K562 (cell line): ENCODE measurements around the gene SYNGR3. TPM values are rescaled to one million over a fixed set of nuclear protein-coding genes. Genes with fewer than 3 reads are reported as not detected.
A peak's percentile ranks its signal among the peaks of the same experiment; 100 is the strongest.

Source experiments
- ATF3 ChIP-seq, 2 experiments: fragments of 450-650 bp in 1 of 2; sonication (generic) in 1 of 2; formaldehyde crosslinking in 1 of 2; IDR thresholded peaks in 1 of 2; conservative IDR thresholded peaks in 1 of 2; 2 replicates each; pipeline versions ENCODE4 v1.6.1 to v1.8.1; 2016 to 2023; ENCODE audit warnings: mild to moderate bottlenecking in 2 of 2, moderate library complexity in 2 of 2, inconsistent platforms in 1 of 2, missing genetic modification reagents in 1 of 2
- CBFB ChIP-seq: sonication (generic); formaldehyde crosslinking; IDR thresholded peaks from 2 replicates; pipeline ENCODE4 v1.4.0; 2020; ENCODE audit warnings: mild to moderate bottlenecking, missing genetic modification reagents
- HNRNPLL ChIP-seq: fragments of 200-400 bp; formaldehyde crosslinking; IDR thresholded peaks from 2 replicates; pipeline ENCODE4 v1.6.1; 2017; ENCODE audit warnings: low read length, low read depth, mild to moderate bottlenecking; ENCODE audit not compliant: poor library complexity, severe bottlenecking
- IRF2 ChIP-seq: sonication (generic); formaldehyde crosslinking; IDR thresholded peaks from 2 replicates; pipeline ENCODE4 v1.8.1; 2022; ENCODE audit warnings: mild to moderate bottlenecking, missing genetic modification reagents
- KDM5B ChIP-seq: fragments of 200-600 bp; sonication (generic); IDR thresholded peaks from 2 replicates; pipeline ENCODE4 v1.6.1; 2012; ENCODE audit warnings: low read depth, mild to moderate bottlenecking, moderate library complexity, low read length, control low read depth, inconsistent platforms; ENCODE audit not compliant: insufficient replicate concordance
- KLF13 ChIP-seq: fragments of 450-650 bp; IDR thresholded peaks from 2 replicates; pipeline ENCODE4 v1.6.1; 2016; ENCODE audit warnings: missing genetic modification characterization, low read depth, mild to moderate bottlenecking, missing compliant biosample characterization, moderate library complexity, borderline replicate concordance
- NFIC ChIP-seq: fragments of 450-650 bp; IDR thresholded peaks from 2 replicates; pipeline ENCODE4 v1.6.1; 2017; ENCODE audit warnings: mild to moderate bottlenecking, inconsistent platforms
- ZNF668 ChIP-seq: fragments of 250-450 bp; sonication (Bioruptor Pico); IDR thresholded peaks from 2 replicates; pipeline ENCODE4 v1.8.0; 2022; ENCODE audit warnings: mild to moderate bottlenecking, inconsistent platforms
- polyA plus RNA-seq, 8 experiments: library from polyadenylated mRNA; depleted of rRNA in 4 of 8; stranded (reverse) in 5 of 8; unstranded in 3 of 8; fragments of >200 nt; fragmentation: Nextera tagmentation in 2 of 8; fragmentation: Illumina TruSeq in 1 of 8; extraction: Ambion mirVana in 2 of 8; extraction: Trizol in 1 of 8; gene quantifications; 2 replicates each; pipeline versions ENCODE4 v1.2.1 to v1.2.3, GENCODE V29; 2011 to 2014; ENCODE audit warnings: inconsistent platforms in 1 of 8, missing spikeins in 1 of 8
- total RNA-seq, 7 experiments: library from RNA; depleted of rRNA in 6 of 7; stranded (reverse); fragments of >200 nt in 6 of 7; fragmentation: Illumina TruSeq in 2 of 7; extraction: Trizol in 2 of 7; gene quantifications; 2 replicates each; pipeline versions ENCODE4 v1.2.1 to v1.2.3, GENCODE V29; 2011 to 2021; ENCODE audit warnings: low replicate concordance in 1 of 7
- TF ChIP-seq, protein P1 (sequence below): IDR thresholded peaks from 2 replicates; pipeline ENCODE4 v1.6.1; 2011; ENCODE audit not compliant: insufficient read length; ENCODE audit errors: extremely low read depth
- TF ChIP-seq, protein P2 (sequence below): fragments of 200-800 bp; sonication (Bioruptor generic); IDR thresholded peaks from 2 replicates; pipeline ENCODE4 v1.6.1; 2016; ENCODE audit warnings: missing genetic modification characterization, missing compliant biosample characterization

SYNGR3 gene
- total and polyA plus RNA-seq, 9 of the 15 experiments (the other 6 are each of a cell fraction or from before 2014, with no cell fraction given) = 3.7 to 69.2 (median 36.3) TPM

DNA sequence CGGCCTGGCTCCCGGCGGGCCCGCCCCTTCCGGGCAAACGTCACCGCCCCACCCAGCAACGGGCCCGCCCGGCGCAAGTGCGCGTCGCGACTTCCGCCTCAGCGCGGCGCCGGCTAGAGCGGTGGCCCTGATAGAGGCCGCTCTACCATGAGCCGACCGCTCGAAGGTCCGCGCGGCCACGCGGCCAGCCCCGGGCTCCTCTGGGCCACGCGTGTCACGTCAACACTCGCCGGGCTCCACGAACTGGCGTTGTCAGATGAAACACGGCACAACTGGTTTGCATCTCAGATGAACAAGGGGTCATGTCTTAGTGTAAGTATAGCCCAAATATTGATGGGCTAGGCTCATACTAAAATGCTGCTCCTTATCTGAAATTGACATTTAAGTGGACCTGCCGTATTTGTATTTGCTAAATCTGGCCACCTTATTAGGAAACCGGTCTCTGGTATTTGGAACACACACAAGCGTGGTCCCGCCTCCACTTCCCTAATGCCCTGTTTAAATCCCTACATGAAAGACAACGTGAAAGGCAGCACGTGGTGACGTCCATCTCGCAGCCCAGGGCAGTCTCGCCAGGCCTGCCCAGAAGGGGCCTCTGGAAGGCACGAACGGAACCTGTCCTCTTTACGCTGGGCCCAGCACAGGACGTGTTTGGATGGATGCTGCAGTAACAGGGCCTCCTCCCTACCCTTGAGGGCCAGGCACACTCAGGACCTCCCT lies 20.2 kb downstream of the SYNGR3 start, which contains the start of gene ZNF598 (continued):
- peak; percentile 47 for TF ChIP-seq NFIC
- TF ChIP-seq KLF13 (tag) = peak; percentile 38; the same call in 1 of the 2 replicates
- TF ChIP-seq IRF2 = no peak
- no peak; the same call in 1 of the 2 replicates for TF ChIP-seq ZNF668 (CRISPR knock-in tag)
- TF ChIP-seq, protein P1, sequence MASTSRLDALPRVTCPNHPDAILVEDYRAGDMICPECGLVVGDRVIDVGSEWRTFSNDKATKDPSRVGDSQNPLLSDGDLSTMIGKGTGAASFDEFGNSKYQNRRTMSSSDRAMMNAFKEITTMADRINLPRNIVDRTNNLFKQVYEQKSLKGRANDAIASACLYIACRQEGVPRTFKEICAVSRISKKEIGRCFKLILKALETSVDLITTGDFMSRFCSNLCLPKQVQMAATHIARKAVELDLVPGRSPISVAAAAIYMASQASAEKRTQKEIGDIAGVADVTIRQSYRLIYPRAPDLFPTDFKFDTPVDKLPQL = no peak
- 0 out of 2 replicates have a peak, but pooled peaks have one; percentile 45 for TF ChIP-seq CBFB (CRISPR knock-in tag)
- peak; percentile 96 for TF ChIP-seq KDM5B
- no peak for TF ChIP-seq ATF3 (IDR thresholded peaks at IDR 0.05)
- TF ChIP-seq ATF3 (CRISPR knock-in tag; conservative IDR thresholded peaks at IDR 0.05) = 0 out of 2 replicates have a peak, but pooled peaks have one; percentile 49
- TF ChIP-seq HNRNPLL = peak; percentile 6
- TF ChIP-seq, protein P2, sequence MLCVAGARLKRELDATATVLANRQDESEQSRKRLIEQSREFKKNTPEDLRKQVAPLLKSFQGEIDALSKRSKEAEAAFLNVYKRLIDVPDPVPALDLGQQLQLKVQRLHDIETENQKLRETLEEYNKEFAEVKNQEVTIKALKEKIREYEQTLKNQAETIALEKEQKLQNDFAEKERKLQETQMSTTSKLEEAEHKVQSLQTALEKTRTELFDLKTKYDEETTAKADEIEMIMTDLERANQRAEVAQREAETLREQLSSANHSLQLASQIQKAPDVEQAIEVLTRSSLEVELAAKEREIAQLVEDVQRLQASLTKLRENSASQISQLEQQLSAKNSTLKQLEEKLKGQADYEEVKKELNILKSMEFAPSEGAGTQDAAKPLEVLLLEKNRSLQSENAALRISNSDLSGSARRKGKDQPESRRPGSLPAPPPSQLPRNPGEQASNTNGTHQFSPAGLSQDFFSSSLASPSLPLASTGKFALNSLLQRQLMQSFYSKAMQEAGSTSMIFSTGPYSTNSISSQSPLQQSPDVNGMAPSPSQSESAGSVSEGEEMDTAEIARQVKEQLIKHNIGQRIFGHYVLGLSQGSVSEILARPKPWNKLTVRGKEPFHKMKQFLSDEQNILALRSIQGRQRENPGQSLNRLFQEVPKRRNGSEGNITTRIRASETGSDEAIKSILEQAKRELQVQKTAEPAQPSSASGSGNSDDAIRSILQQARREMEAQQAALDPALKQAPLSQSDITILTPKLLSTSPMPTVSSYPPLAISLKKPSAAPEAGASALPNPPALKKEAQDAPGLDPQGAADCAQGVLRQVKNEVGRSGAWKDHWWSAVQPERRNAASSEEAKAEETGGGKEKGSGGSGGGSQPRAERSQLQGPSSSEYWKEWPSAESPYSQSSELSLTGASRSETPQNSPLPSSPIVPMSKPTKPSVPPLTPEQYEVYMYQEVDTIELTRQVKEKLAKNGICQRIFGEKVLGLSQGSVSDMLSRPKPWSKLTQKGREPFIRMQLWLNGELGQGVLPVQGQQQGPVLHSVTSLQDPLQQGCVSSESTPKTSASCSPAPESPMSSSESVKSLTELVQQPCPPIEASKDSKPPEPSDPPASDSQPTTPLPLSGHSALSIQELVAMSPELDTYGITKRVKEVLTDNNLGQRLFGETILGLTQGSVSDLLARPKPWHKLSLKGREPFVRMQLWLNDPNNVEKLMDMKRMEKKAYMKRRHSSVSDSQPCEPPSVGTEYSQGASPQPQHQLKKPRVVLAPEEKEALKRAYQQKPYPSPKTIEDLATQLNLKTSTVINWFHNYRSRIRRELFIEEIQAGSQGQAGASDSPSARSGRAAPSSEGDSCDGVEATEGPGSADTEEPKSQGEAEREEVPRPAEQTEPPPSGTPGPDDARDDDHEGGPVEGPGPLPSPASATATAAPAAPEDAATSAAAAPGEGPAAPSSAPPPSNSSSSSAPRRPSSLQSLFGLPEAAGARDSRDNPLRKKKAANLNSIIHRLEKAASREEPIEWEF (CRISPR knock-in tag) = 0 out of 2 replicates have a peak, but pooled peaks have one; percentile 13
